HEK293T (cell line): ENCODE measurements around the gene HAUS3.

Experiments used
- ARNT ChIP-seq: fragments of 450-650 bp; IDR thresholded peaks from 2 replicates; pipeline ENCODE4 v1.6.1; 2017; ENCODE audit warnings: mild to moderate bottlenecking
- BHLHE40 ChIP-seq: fragments of 450-650 bp; IDR thresholded peaks from 2 replicates; pipeline ENCODE4 v1.6.1; 2016; ENCODE audit warnings: mild to moderate bottlenecking, moderate library complexity, borderline replicate concordance
- ELF4 ChIP-seq: fragments of 450-650 bp; IDR thresholded peaks from 2 replicates; pipeline ENCODE4 v1.6.1; 2017; ENCODE audit warnings: antibody characterized with exemption
- FOXA1 ChIP-seq: fragments of 450-650 bp; IDR thresholded peaks from 2 replicates; pipeline ENCODE4 v1.6.1; 2016; ENCODE audit warnings: mild to moderate bottlenecking
- FOXK2 ChIP-seq: fragments of 450-650 bp; IDR thresholded peaks from 2 replicates; pipeline ENCODE4 v1.6.1; 2016; ENCODE audit warnings: mild to moderate bottlenecking
- FOXM1 ChIP-seq: fragments of 450-650 bp; IDR thresholded peaks from 2 replicates; pipeline ENCODE4 v1.6.1; 2017; ENCODE audit warnings: mild to moderate bottlenecking, borderline replicate concordance
- HDGF ChIP-seq: fragments of 450-650 bp; IDR thresholded peaks from 2 replicates; pipeline ENCODE4 v1.6.1; 2017; ENCODE audit warnings: antibody characterized with exemption, borderline replicate concordance
- LEF1 ChIP-seq: fragments of 450-650 bp; IDR thresholded peaks from 2 replicates; pipeline ENCODE4 v1.6.1; 2017; ENCODE audit warnings: mild to moderate bottlenecking, borderline replicate concordance
- NFRKB ChIP-seq: fragments of 450-650 bp; IDR thresholded peaks from 2 replicates; pipeline ENCODE4 v1.6.1; 2016; ENCODE audit warnings: mild to moderate bottlenecking, moderate library complexity
- SP1 ChIP-seq: fragments of 450-650 bp; IDR thresholded peaks from 2 replicates; pipeline ENCODE4 v1.6.1; 2017
- SUZ12 ChIP-seq: fragments of 450-650 bp; IDR thresholded peaks from 2 replicates; pipeline ENCODE4 v1.6.1; 2016; ENCODE audit warnings: mild to moderate bottlenecking
- TARDBP ChIP-seq: fragments of 450-650 bp; IDR thresholded peaks from 2 replicates; pipeline ENCODE4 v1.6.1; 2016
- ZNF384 ChIP-seq: fragments of 450-650 bp; IDR thresholded peaks from 2 replicates; pipeline ENCODE4 v1.6.1; 2016
- TF ChIP-seq, protein P1 (sequence below): fragments of 450-650 bp; IDR thresholded peaks from 2 replicates; pipeline ENCODE4 v1.6.1; 2016

GRCh38 chr4:2253160-2254084 lies 11.5 kb upstream of the HAUS3 start:
- TF ChIP-seq ZNF384 (no peak), SP1 (no peak), FOXM1 (no peak), FOXA1 (no peak), SUZ12 (no peak), ARNT (no peak), BHLHE40 (no peak), FOXK2 (no peak), NFRKB (no peak), LEF1 (no peak), TARDBP (no peak), ELF4 (no peak), HDGF (no peak)
- TF ChIP-seq, protein P1, sequence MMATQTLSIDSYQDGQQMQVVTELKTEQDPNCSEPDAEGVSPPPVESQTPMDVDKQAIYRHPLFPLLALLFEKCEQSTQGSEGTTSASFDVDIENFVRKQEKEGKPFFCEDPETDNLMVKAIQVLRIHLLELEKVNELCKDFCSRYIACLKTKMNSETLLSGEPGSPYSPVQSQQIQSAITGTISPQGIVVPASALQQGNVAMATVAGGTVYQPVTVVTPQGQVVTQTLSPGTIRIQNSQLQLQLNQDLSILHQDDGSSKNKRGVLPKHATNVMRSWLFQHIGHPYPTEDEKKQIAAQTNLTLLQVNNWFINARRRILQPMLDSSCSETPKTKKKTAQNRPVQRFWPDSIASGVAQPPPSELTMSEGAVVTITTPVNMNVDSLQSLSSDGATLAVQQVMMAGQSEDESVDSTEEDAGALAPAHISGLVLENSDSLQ, result no peak
